ENCODE results near the gene DSCAM. TPM values are rescaled to one million over a fixed set of nuclear protein-coding genes. Genes with fewer than 3 reads are reported as not detected.

DSCAM gene
- total and polyA plus RNA-seq, 2 donors (not counting 1 experiment from before 2014, with no cell fraction given): not detected

- H3K4me1 Mint-ChIP-seq: no peaks in the 10 kb centered on the region
- H3K9me3 ChIP-seq (ENCODE audit: control extremely low read depth in 1 of 3, control insufficient read depth in 2 of 3, insufficient read depth in 1 of 3, low read length in 2 of 3): peaks cover 0 to 8% (median 0%) of the 10 kb centered on the region in 3 donors
- no peak overlapping the region for H3K9ac ChIP-seq (ENCODE audit: low read length)
- POLR2A ChIA-PET: no interaction called here
- H3K27ac ChIP-seq (ENCODE audit: low read length in 2 of 2): no peak overlapping the region
- ATAC-seq (ENCODE audit: low read depth) (no peak), DNase-seq (no peak)
- no peaks in the 10 kb centered on the region for H4K20me1 ChIP-seq (ENCODE audit: control insufficient read depth, insufficient read depth, low read length, poor library complexity, severe bottlenecking)
- no peaks in the 10 kb centered on the region for H3K27me3 ChIP-seq (replicated peaks in 1 of 4; ENCODE audit: control extremely low read depth in 1 of 4, control insufficient read depth in 3 of 4, insufficient read depth in 4 of 4, low read length in 3 of 4)
- CTCF ChIA-PET: no interaction called here
- 83% methylated on average over 1 of the region's 3 CpGs for WGBS (ENCODE audit: insufficient coverage)
- TF ChIP-seq EZH2 (IDR thresholded peaks at IDR 0.05; ENCODE audit: borderline replicate concordance, insufficient read depth, low read depth, low read length, poor library complexity, severe bottlenecking) (no peak), CTCF (IDR thresholded peaks at IDR 0.05) (no peak)
- no peaks in the 10 kb centered on the region for H3K4me1 ChIP-seq (ENCODE audit: control insufficient read depth in 2 of 2, insufficient read depth in 2 of 2, low read length in 2 of 2)
- H3K27me3 Mint-ChIP-seq: no peaks in the 10 kb centered on the region
- H3K27ac Mint-ChIP-seq: no peak overlapping the region
- H3K36me3 ChIP-seq (replicated peaks in 1 of 2; ENCODE audit: control extremely low read depth in 1 of 2, control insufficient read depth in 1 of 2, extremely low read depth in 1 of 2, insufficient read depth in 2 of 2, low read length in 1 of 2): no peaks in the 10 kb centered on the region
- no peak overlapping the region for H3K4me3 ChIP-seq (ENCODE audit: control extremely low read depth in 1 of 5, extremely low read depth in 1 of 5, insufficient read depth in 1 of 5, low read depth in 2 of 5, low read length in 4 of 5)
- H2AFZ ChIP-seq (ENCODE audit: insufficient read depth, low read depth, low read length, poor library complexity, severe bottlenecking): no peak overlapping the region
- intact Hi-C loops (cut with micrococcal nuclease): no loop called here
- H3K4me2 ChIP-seq (replicated peaks; ENCODE audit: low read depth, low read length, poor library complexity, severe bottlenecking): no peak overlapping the region
- no peak overlapping the region for H3K4me3 Mint-ChIP-seq
- no peaks in the 10 kb centered on the region for H3K79me2 ChIP-seq (ENCODE audit: control insufficient read depth, insufficient read depth, low read length)
- peaks cover 5% of the 10 kb centered on the region for H3K9me3 Mint-ChIP-seq (ENCODE audit: insufficient read depth)
These were observed 408.3 kb downstream of the DSCAM start for GRCh38 chr21:40438616-40439015.

- Histone ChIP-seq H3K4me1 (ENCODE audit: control insufficient read depth in 2 of 2, insufficient read depth in 2 of 2, low read length in 2 of 2) (no peaks in the 10 kb centered on the region), H3K9ac (ENCODE audit: low read length) (no peak overlapping the region), H3K36me3 (replicated peaks in 1 of 2; ENCODE audit: control extremely low read depth in 1 of 2, control insufficient read depth in 1 of 2, extremely low read depth in 1 of 2, insufficient read depth in 2 of 2, low read length in 1 of 2) (no peaks in the 10 kb centered on the region), H3K4me3 (ENCODE audit: control extremely low read depth in 1 of 5, extremely low read depth in 1 of 5, insufficient read depth in 1 of 5, low read depth in 2 of 5, low read length in 4 of 5) (no peak overlapping the region), H3K4me2 (replicated peaks; ENCODE audit: low read depth, low read length, poor library complexity, severe bottlenecking) (no peak overlapping the region), H2AFZ (ENCODE audit: insufficient read depth, low read depth, low read length, poor library complexity, severe bottlenecking) (no peak overlapping the region), H3K79me2 (ENCODE audit: control insufficient read depth, insufficient read depth, low read length) (no peaks in the 10 kb centered on the region), H4K20me1 (ENCODE audit: control insufficient read depth, insufficient read depth, low read length, poor library complexity, severe bottlenecking) (no peaks in the 10 kb centered on the region), H3K9me3 (ENCODE audit: control extremely low read depth in 1 of 3, control insufficient read depth in 2 of 3, insufficient read depth in 1 of 3, low read length in 2 of 3) (peaks cover 0 to 13% (median 0%) of the 10 kb centered on the region in 3 donors), H3K27ac (ENCODE audit: low read length in 2 of 2) (no peak overlapping the region), H3K27me3 (replicated peaks in 1 of 4; ENCODE audit: control extremely low read depth in 1 of 4, control insufficient read depth in 3 of 4, insufficient read depth in 4 of 4, low read length in 3 of 4) (no peaks in the 10 kb centered on the region)
- intact Hi-C loops (cut with micrococcal nuclease): no loop called here
- no peak overlapping the region for H3K4me3 Mint-ChIP-seq
- H3K27me3 Mint-ChIP-seq: no peaks in the 10 kb centered on the region
- CTCF ChIA-PET: no interaction called here
- no CpG with 5 or more reads among the region's 1 CpG for WGBS (ENCODE audit: insufficient coverage)
- ATAC-seq (ENCODE audit: low read depth) (no peak), DNase-seq (no peak)
- POLR2A ChIA-PET: no interaction called here
- no peaks in the 10 kb centered on the region for H3K4me1 Mint-ChIP-seq
- TF ChIP-seq EZH2 (IDR thresholded peaks at IDR 0.05; ENCODE audit: borderline replicate concordance, insufficient read depth, low read depth, low read length, poor library complexity, severe bottlenecking) (no peak), CTCF (IDR thresholded peaks at IDR 0.05) (no peak)
- H3K9me3 Mint-ChIP-seq (ENCODE audit: insufficient read depth): peaks cover 5% of the 10 kb centered on the region
- no peak overlapping the region for H3K27ac Mint-ChIP-seq
These were observed 410.7 kb downstream of the DSCAM start for GRCh38 chr21:40436261-40436660.
